SK-N-SH (cell line): ENCODE data around the gene RBBP4. TPM values are rescaled to one million over a fixed set of nuclear protein-coding genes. Genes with fewer than 3 reads are reported as not detected.

ENCODE experiments used
- CTCF ChIA-PET: fragments of 300-600, 350-600 bp; formaldehyde crosslinking; extraction: SDS; loops from one replicate; lab custom pipeline; 2021; lab: Yijun Ruan, JAX
- POLR2A ChIA-PET: fragments of 350-600 bp; sonication (Branson Sonifier 250); formaldehyde crosslinking; extraction: SDS; loops from one replicate; lab custom pipeline; 2020; ENCODE audit warnings: antibody characterized with exemption, inconsistent platforms; lab: Yijun Ruan, JAX
- DNase-seq: peaks from one replicate; pipeline ENCODE4 v3.0.0; 2012
- H2AFZ ChIP-seq: fragments of 200-600 bp; sonication (generic); 2 replicates; pipeline ENCODE4 v1.8.1; 2016; ENCODE audit warnings: antibody characterized with exemption, mild to moderate bottlenecking, low read depth
- H3F3A ChIP-seq: fragments of 200-600 bp; sonication (generic); replicated peaks from 2 replicates; pipeline ENCODE3; 2016; ENCODE audit warnings: antibody characterized with exemption, mild to moderate bottlenecking; ENCODE audit not compliant: insufficient read depth
- H3K27ac ChIP-seq, 2 experiments: fragments of 200-500 bp in 1 of 2; fragments of 200-600 bp in 1 of 2; sonication (Bioruptor generic) in 1 of 2; sonication (generic), shearing (Covaris generic) in 1 of 2; 2 replicates each; pipeline versions ENCODE4 v1.5.1 to v1.6.1; 2014 to 2016; ENCODE audit warnings: low read depth in 2 of 2, inconsistent platforms in 1 of 2, low read length in 1 of 2, mild to moderate bottlenecking in 1 of 2, mixed read lengths in 1 of 2
- H3K27me3 ChIP-seq: fragments of 200-600 bp; sonication (generic), shearing (Covaris generic); 2 replicates; pipeline ENCODE4 v1.6.1; 2016; ENCODE audit warnings: mixed run types; ENCODE audit not compliant: insufficient read depth
- H3K36me3 ChIP-seq, 2 experiments: fragments of 200-500 bp in 1 of 2; fragments of 200-600 bp in 1 of 2; sonication (Bioruptor generic) in 1 of 2; sonication (generic) in 1 of 2; replicated peaks in 1 of 2; 2 replicates each; pipeline versions ENCODE3 to v1.5.1; 2014 to 2016; ENCODE audit warnings: low read length in 1 of 2, mild to moderate bottlenecking in 1 of 2; ENCODE audit not compliant: insufficient read depth in 2 of 2, control insufficient read depth in 1 of 2
- H3K4me1 ChIP-seq, 2 experiments: fragments of 200-500 bp in 1 of 2; fragments of 200-600 bp in 1 of 2; sonication (Bioruptor generic) in 1 of 2; sonication (generic), shearing (Covaris generic) in 1 of 2; 2 replicates each; pipeline versions ENCODE4 v1.5.1 to v1.6.1; 2014 to 2016; ENCODE audit warnings: low read depth in 1 of 2, low read length in 1 of 2, mixed run types in 1 of 2; ENCODE audit not compliant: insufficient read depth in 2 of 2, control insufficient read depth in 1 of 2
- H3K4me2 ChIP-seq: fragments of 200-600 bp; sonication (generic), shearing (Covaris generic); 2 replicates; pipeline ENCODE4 v1.6.1; 2017; ENCODE audit warnings: mixed run types
- H3K4me3 ChIP-seq, 2 experiments: fragments of 200-500 bp in 1 of 2; fragments of 200-600 bp in 1 of 2; sonication (Bioruptor generic) in 1 of 2; sonication (generic), shearing (Covaris generic) in 1 of 2; 2 replicates each; pipeline versions ENCODE4 v1.5.1 to v1.8.1; 2014 to 2016; ENCODE audit warnings: low read depth in 2 of 2, inconsistent platforms in 1 of 2, low read length in 1 of 2, mild to moderate bottlenecking in 1 of 2, mixed read lengths in 1 of 2, moderate library complexity in 1 of 2
- H3K79me2 ChIP-seq: fragments of 200-600 bp; sonication (generic); 2 replicates; pipeline ENCODE4 v1.8.1; 2017; ENCODE audit warnings: mild to moderate bottlenecking; ENCODE audit not compliant: insufficient read depth
- H3K9ac ChIP-seq: fragments of 200-600 bp; sonication (generic); 2 replicates; pipeline ENCODE4 v1.6.1; 2017; ENCODE audit warnings: mixed run types
- H3K9me2 ChIP-seq: fragments of 200-600 bp; sonication (generic); 2 replicates; pipeline ENCODE4 v1.6.1; 2017; ENCODE audit warnings: mixed run types
- H3K9me3 ChIP-seq: fragments of 200-600 bp; sonication (generic); 2 replicates; pipeline ENCODE4 v1.6.1; 2017; ENCODE audit warnings: mixed run types, mild to moderate bottlenecking, moderate library complexity
- H4K20me1 ChIP-seq: fragments of 200-600 bp; sonication (generic); 2 replicates; pipeline ENCODE4 v1.6.1; 2017; ENCODE audit warnings: mild to moderate bottlenecking, mixed run types; ENCODE audit not compliant: insufficient read depth
- CHD2 ChIP-seq: fragments of 150-350 bp; IDR thresholded peaks from 2 replicates; pipeline ENCODE4 v1.6.1; 2018; ENCODE audit warnings: low read length; ENCODE audit not compliant: partially characterized antibody
- EZH2phosphoT487 ChIP-seq: fragments of 200-600 bp; sonication (generic); IDR thresholded peaks from 2 replicates; pipeline ENCODE4 v1.6.1; 2017; ENCODE audit warnings: low read depth, mixed run types, mild to moderate bottlenecking, antibody characterized with exemption, moderate library complexity, borderline replicate concordance
- FOXJ3 ChIP-seq: sonication (generic); formaldehyde crosslinking; IDR thresholded peaks from 2 replicates; pipeline ENCODE4 v1.5.1; 2020; ENCODE audit warnings: mild to moderate bottlenecking, missing genetic modification reagents
- FOXM1 ChIP-seq: IDR thresholded peaks from 2 replicates; pipeline ENCODE4 v1.4.0; 2012; ENCODE audit warnings: low read depth, mild to moderate bottlenecking
- RAD21 ChIP-seq: IDR thresholded peaks from 2 replicates; pipeline ENCODE4 v1.6.1; 2012; ENCODE audit warnings: mild to moderate bottlenecking, low read length
- RCOR1 ChIP-seq: fragments of 150-350 bp; IDR thresholded peaks from 2 replicates; pipeline ENCODE4 v1.6.1; 2017; ENCODE audit warnings: antibody characterized with exemption, low read length
- SMC3 ChIP-seq: IDR thresholded peaks from 2 replicates; pipeline ENCODE4 v1.6.1; 2012; ENCODE audit warnings: low read depth, low read length, improper control_type of control experiment
- TAF1 ChIP-seq: IDR thresholded peaks from 2 replicates; pipeline ENCODE4 v1.6.1; 2012; ENCODE audit warnings: low read depth, mild to moderate bottlenecking, low read length, moderate library complexity, borderline replicate concordance
- TCF12 ChIP-seq: IDR thresholded peaks from 2 replicates; pipeline ENCODE4 v1.4.0; 2012
- TEAD4 ChIP-seq: IDR thresholded peaks from 2 replicates; pipeline ENCODE4 v1.4.0; 2012; ENCODE audit warnings: mild to moderate bottlenecking, borderline replicate concordance; ENCODE audit not compliant: insufficient read depth
- YY1 ChIP-seq: IDR thresholded peaks from 2 replicates; pipeline ENCODE4 v1.4.0; 2012; ENCODE audit warnings: low read depth, mild to moderate bottlenecking
- WGBS: methylation state at CpG from one replicate; pipeline ENCODE4 v1.1.6; 2017; ENCODE audit warnings: low lambda C conversion rate; 5-methylcytosine and 5-hydroxymethylcytosine counted together
- polyA plus RNA-seq, 3 experiments: library from polyadenylated mRNA; depleted of rRNA; stranded (reverse); fragments of >200 nt; gene quantifications; 2 replicates each; pipeline ENCODE4 v1.2.3, GENCODE V29; 2012
- TF ChIP-seq, protein P1 (sequence below): IDR thresholded peaks from 2 replicates; pipeline ENCODE4 v1.4.0; 2012; ENCODE audit warnings: low read depth, borderline replicate concordance
- TF ChIP-seq, protein P2 (sequence below): IDR thresholded peaks from 2 replicates; pipeline ENCODE4 v1.4.0; 2012; ENCODE audit warnings: low read depth, borderline replicate concordance
- TF ChIP-seq, protein P3 (sequence below): fragments of 200-600 bp; sonication (generic); IDR thresholded peaks from 2 replicates; pipeline ENCODE4 v1.6.1; 2017; ENCODE audit warnings: antibody characterized with exemption, mild to moderate bottlenecking, moderate library complexity
- TF ChIP-seq, protein P4 (sequence below): IDR thresholded peaks from 2 replicates; pipeline ENCODE4 v1.6.1; 2012; ENCODE audit warnings: mild to moderate bottlenecking, low read depth, low read length, moderate library complexity

The RBBP4 gene
- polyA plus RNA-seq, 1 of the 3 experiments (the other 2 are of a cell fraction): 108 TPM

DNA sequence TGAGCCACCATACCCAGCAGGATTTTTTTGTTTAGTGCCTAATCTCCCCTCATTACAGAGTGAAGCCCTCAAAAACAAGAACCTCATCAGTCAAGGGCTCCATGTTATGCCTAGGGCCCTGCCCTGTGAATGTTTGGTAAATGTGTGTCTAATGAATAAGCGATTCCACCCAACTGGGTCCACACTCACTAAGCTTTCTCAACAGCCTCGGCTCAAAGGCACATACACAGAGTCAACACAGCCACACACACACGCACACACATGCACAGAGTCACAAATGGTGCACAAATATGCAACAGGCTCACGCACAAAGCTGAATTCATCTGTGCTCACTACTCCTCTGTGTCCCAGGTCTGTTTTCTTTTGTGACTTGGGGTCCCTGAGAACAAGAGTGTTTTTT lies 63.3 kb downstream of the RBBP4 start:
- no peak overlapping the region for H3K9ac ChIP-seq
- peaks cover 0 to 4% of the 10 kb centered on the region in 2 experiments; a peak in 1 of 4 replicates for H3K4me1 ChIP-seq
- H3F3A ChIP-seq: no peaks in the 10 kb centered on the region
- H3K27me3 ChIP-seq: no peaks in the 10 kb centered on the region
- H2AFZ ChIP-seq: no peak overlapping the region
- no peak for DNase-seq
- 94% methylated on average over 3 of the region's 4 CpGs for WGBS
- H3K9me2 ChIP-seq: no peaks in the 10 kb centered on the region
- H3K9me3 ChIP-seq: no peaks in the 10 kb centered on the region
- no peak overlapping the region for H3K27ac ChIP-seq
- no peaks in the 10 kb centered on the region for H3K79me2 ChIP-seq
- no peak overlapping the region for H3K4me2 ChIP-seq
- CTCF ChIA-PET: interaction anchor here (1.2 to 18.9 kb wide), 4 partner anchors 13 to 159 kb away, joined by 4 to 392 read pairs (median 50); partner anchors contain the start of gene SYNC
- POLR2A ChIA-PET: no interaction called here
- H3K36me3 ChIP-seq: no peaks in the 10 kb centered on the region
- no peaks in the 10 kb centered on the region for H4K20me1 ChIP-seq
- no peak for TF ChIP-seq FOXJ3
- TF ChIP-seq, protein P1, sequence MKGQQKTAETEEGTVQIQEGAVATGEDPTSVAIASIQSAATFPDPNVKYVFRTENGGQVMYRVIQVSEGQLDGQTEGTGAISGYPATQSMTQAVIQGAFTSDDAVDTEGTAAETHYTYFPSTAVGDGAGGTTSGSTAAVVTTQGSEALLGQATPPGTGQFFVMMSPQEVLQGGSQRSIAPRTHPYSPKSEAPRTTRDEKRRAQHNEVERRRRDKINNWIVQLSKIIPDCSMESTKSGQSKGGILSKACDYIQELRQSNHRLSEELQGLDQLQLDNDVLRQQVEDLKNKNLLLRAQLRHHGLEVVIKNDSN: no peak
- TF ChIP-seq RCOR1: no peak
- TF ChIP-seq, protein P2, sequence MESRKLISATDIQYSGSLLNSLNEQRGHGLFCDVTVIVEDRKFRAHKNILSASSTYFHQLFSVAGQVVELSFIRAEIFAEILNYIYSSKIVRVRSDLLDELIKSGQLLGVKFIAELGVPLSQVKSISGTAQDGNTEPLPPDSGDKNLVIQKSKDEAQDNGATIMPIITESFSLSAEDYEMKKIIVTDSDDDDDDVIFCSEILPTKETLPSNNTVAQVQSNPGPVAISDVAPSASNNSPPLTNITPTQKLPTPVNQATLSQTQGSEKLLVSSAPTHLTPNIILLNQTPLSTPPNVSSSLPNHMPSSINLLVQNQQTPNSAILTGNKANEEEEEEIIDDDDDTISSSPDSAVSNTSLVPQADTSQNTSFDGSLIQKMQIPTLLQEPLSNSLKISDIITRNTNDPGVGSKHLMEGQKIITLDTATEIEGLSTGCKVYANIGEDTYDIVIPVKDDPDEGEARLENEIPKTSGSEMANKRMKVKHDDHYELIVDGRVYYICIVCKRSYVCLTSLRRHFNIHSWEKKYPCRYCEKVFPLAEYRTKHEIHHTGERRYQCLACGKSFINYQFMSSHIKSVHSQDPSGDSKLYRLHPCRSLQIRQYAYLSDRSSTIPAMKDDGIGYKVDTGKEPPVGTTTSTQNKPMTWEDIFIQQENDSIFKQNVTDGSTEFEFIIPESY: no peak
- no peak for TF ChIP-seq YY1
- TF ChIP-seq TCF12: no peak
- TF ChIP-seq EZH2phosphoT487: no peak
- TF ChIP-seq, protein P3, sequence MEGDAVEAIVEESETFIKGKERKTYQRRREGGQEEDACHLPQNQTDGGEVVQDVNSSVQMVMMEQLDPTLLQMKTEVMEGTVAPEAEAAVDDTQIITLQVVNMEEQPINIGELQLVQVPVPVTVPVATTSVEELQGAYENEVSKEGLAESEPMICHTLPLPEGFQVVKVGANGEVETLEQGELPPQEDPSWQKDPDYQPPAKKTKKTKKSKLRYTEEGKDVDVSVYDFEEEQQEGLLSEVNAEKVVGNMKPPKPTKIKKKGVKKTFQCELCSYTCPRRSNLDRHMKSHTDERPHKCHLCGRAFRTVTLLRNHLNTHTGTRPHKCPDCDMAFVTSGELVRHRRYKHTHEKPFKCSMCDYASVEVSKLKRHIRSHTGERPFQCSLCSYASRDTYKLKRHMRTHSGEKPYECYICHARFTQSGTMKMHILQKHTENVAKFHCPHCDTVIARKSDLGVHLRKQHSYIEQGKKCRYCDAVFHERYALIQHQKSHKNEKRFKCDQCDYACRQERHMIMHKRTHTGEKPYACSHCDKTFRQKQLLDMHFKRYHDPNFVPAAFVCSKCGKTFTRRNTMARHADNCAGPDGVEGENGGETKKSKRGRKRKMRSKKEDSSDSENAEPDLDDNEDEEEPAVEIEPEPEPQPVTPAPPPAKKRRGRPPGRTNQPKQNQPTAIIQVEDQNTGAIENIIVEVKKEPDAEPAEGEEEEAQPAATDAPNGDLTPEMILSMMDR: no peak
- no peak overlapping the region for H3K4me3 ChIP-seq

DNA sequence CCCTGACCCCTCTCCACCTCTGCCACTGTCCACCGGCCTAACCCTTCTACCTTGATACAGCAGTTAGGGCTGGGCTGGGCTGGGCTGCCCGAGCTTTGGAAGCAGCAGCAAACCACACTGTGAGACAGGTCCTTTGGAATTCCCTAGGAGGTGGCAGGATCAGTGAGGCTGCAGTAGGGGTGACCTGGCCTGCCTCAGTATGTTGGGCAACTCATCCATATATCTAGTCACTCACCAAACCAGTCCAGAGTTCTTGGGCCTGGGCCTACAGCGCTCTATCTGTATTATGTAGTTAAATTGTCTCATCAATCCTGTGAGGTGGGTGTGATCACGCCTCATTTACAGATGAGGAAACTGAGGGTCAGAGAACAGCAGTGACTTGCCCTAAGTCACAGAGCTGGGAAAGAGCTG lies 64.9 kb downstream of the RBBP4 start:
- Histone ChIP-seq H3K9me2 (no peaks in the 10 kb centered on the region), H3K79me2 (no peaks in the 10 kb centered on the region), H3K36me3 (no peaks in the 10 kb centered on the region), H3K9me3 (no peaks in the 10 kb centered on the region), H3K27ac (no peak overlapping the region), H3K27me3 (no peaks in the 10 kb centered on the region), H3K4me3 (no peak overlapping the region), H3K4me1 (peaks cover 0 to 4% of the 10 kb centered on the region in 2 experiments; a peak in 1 of 4 replicates), H2AFZ (no peak overlapping the region), H3F3A (no peaks in the 10 kb centered on the region), H3K9ac (no peak overlapping the region), H3K4me2 (no peak overlapping the region), H4K20me1 (no peaks in the 10 kb centered on the region)
- ChIA-PET CTCF (interaction anchor here (1.0 to 18.9 kb wide), 4 partner anchors 10 to 60 kb away, joined by 3 to 392 read pairs (median 4); partner anchors contain the start of gene SYNC), POLR2A (interaction anchor here (0.6 kb wide), 1 partner anchor 11 kb away, joined by 4 read pairs; no protein-coding TSS in a partner anchor)
- 100% methylated on average over 3 of the region's 4 CpGs for WGBS
- DNase-seq: no peak
- TF ChIP-seq TCF12 (no peak), TAF1 (no peak), CHD2 (no peak), SMC3 (no peak), RAD21 (no peak), TEAD4 (no peak), FOXM1 (no peak)
- TF ChIP-seq, protein P4, sequence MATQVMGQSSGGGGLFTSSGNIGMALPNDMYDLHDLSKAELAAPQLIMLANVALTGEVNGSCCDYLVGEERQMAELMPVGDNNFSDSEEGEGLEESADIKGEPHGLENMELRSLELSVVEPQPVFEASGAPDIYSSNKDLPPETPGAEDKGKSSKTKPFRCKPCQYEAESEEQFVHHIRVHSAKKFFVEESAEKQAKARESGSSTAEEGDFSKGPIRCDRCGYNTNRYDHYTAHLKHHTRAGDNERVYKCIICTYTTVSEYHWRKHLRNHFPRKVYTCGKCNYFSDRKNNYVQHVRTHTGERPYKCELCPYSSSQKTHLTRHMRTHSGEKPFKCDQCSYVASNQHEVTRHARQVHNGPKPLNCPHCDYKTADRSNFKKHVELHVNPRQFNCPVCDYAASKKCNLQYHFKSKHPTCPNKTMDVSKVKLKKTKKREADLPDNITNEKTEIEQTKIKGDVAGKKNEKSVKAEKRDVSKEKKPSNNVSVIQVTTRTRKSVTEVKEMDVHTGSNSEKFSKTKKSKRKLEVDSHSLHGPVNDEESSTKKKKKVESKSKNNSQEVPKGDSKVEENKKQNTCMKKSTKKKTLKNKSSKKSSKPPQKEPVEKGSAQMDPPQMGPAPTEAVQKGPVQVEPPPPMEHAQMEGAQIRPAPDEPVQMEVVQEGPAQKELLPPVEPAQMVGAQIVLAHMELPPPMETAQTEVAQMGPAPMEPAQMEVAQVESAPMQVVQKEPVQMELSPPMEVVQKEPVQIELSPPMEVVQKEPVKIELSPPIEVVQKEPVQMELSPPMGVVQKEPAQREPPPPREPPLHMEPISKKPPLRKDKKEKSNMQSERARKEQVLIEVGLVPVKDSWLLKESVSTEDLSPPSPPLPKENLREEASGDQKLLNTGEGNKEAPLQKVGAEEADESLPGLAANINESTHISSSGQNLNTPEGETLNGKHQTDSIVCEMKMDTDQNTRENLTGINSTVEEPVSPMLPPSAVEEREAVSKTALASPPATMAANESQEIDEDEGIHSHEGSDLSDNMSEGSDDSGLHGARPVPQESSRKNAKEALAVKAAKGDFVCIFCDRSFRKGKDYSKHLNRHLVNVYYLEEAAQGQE: no peak
- TF ChIP-seq, protein P2: no peak
